Chondrocyte (in vitro differentiated cells): ENCODE results near the gene ZNF586. TPM values are rescaled to one million over a fixed set of nuclear protein-coding genes. Genes with fewer than 3 reads are reported as not detected.
"Not testable (repeated sequence)": the region's sequence is repeated elsewhere in the genome, so short reads cannot be mapped to it uniquely, and the experiment has no call there.

Source experiments
- DNase-seq: peaks from one replicate; pipeline ENCODE4 v3.0.0; 2021; ENCODE audit warnings: mixed read lengths, low spot score
- H3K27ac Mint-ChIP-seq: one replicate; pipeline ENCODE4 v1.8.0; 2021; ENCODE audit warnings: mild to moderate bottlenecking, moderate library complexity, mixed read lengths; ENCODE audit not compliant: unreplicated experiment
- H3K27me3 Mint-ChIP-seq: 2 replicates; pipeline ENCODE4 v1.8.0; 2021; ENCODE audit warnings: low read depth, mixed read lengths
- H3K36me3 Mint-ChIP-seq: 2 replicates; pipeline ENCODE4 v1.8.0; 2021; ENCODE audit warnings: low read depth, mixed read lengths
- H3K4me1 Mint-ChIP-seq: 2 replicates; pipeline ENCODE4 v1.8.0; 2021; ENCODE audit warnings: low read depth, mild to moderate bottlenecking, mixed read lengths
- H3K4me3 Mint-ChIP-seq: one replicate; pipeline ENCODE4 v1.8.0; 2021; ENCODE audit warnings: mild to moderate bottlenecking, moderate library complexity, mixed read lengths; ENCODE audit not compliant: unreplicated experiment
- H3K9me3 Mint-ChIP-seq: 2 replicates; pipeline ENCODE4 v1.8.0; 2021; ENCODE audit warnings: low read depth, mixed read lengths
- CTCF ChIP-seq: fragments of 200-600 bp; sonication (generic); IDR thresholded peaks from 2 replicates; pipeline ENCODE4 v1.5.0; 2021; ENCODE audit warnings: antibody characterized with exemption, mild to moderate bottlenecking, moderate library complexity
- long read RNA-seq: library from polyadenylated mRNA; stranded (forward); transcript quantifications from one replicate; pipeline ENCODE4 v2.0.0, GENCODE V29; 2021
- total RNA-seq: library from RNA; stranded (reverse); gene quantifications from 3 replicates; pipeline ENCODE4 v1.2.1, GENCODE V29; 2021

The ZNF586 gene
- 9.8 to 14.7 TPM (median 10.7 TPM) in 3 replicates for total RNA-seq
- long read RNA-seq, transcript ZNF586-203 (3 exons, 2,163 nt): major isoform, 5 of 8 reads
- long read RNA-seq, partial matches to known transcripts: 0 of 8 reads
- long read RNA-seq, other reads (novel, unspliced or antisense): 3 of 8 reads

GRCh38 chr19:57769345-57770131, at the start of gene ZNF586:
TSS of gene ZNF586 (plus strand) at chr19:57769676. CDS start at chr19:57769843, 167 bp downstream.
- Mint-ChIP-seq H3K4me3 (peak within 1 kb of the TSS; percentile 89), H3K27me3 (no peaks in the 10 kb centered on the region), H3K4me1 (peaks cover 25% of the 10 kb centered on the region), H3K9me3 (peaks cover 4% of the 10 kb centered on the region), H3K36me3 (peaks cover 20% of the 10 kb centered on the region), H3K27ac (peak within 1 kb of the TSS; percentile 87)
- no peak for DNase-seq
- no peak for TF ChIP-seq CTCF

DNA sequence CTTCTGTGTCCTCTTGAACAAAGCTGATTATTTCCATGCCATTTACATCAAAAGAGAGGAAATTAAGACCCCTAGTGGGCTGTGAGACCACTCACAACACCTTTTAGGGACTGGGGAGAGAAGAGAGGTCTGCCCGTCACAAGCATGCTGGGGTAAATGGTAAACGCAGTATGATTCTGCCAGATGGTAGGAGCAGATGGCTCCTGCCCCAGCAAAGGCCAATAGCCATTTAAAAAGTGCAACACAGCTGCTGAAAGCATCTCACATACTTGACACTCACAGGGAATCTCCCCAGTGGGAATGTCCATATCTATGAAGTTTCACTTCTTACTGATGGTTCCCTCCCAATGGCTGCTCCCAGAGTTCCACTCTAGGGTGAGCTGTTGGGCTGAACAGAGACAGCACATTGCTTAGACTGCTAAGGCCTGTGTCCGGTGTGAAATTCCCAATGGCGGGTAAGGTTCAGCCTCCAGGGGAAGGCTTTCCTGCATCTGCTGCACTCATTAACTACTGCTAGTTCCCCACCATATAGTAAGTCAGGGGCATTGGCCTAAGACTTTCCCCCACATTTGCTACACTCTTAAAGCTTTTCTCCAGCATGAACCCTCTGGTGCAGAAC, 49.5 kb upstream of the ZNF586 start:
- Mint-ChIP-seq H3K4me1 (peaks cover 3% of the 10 kb centered on the region), H3K36me3 (peaks cover 64% of the 10 kb centered on the region), H3K4me3 (no peak overlapping the region), H3K27ac (no peak overlapping the region), H3K9me3 (peaks cover 62% of the 10 kb centered on the region), H3K27me3 (no peaks in the 10 kb centered on the region)
- no peak for TF ChIP-seq CTCF
- no peak for DNase-seq

- Mint-ChIP-seq H3K27me3 (no peaks in the 10 kb centered on the region), H3K4me3 (no peak overlapping the region), H3K27ac (no peak overlapping the region), H3K36me3 (peaks cover 62% of the 10 kb centered on the region), H3K4me1 (peaks cover 5% of the 10 kb centered on the region), H3K9me3 (peaks cover 58% of the 10 kb centered on the region)
- TF ChIP-seq CTCF: no peak
- DNase-seq: no peak
Measured at GRCh38 chr19:57720878-57721277, 48.6 kb upstream of the ZNF586 start.

GRCh38 chr19:57738320-57738719, 31.2 kb upstream of the ZNF586 start:
- H3K9me3 Mint-ChIP-seq, H3K4me1 Mint-ChIP-seq, H3K27ac Mint-ChIP-seq, H3K4me3 Mint-ChIP-seq, H3K36me3 Mint-ChIP-seq, H3K27me3 Mint-ChIP-seq, DNase-seq: not testable (repeated sequence)
- TF ChIP-seq CTCF: peak; percentile 83

GRCh38 chr19:57738770-57739169, 30.7 kb upstream of the ZNF586 start:
- DNase-seq, H3K36me3 Mint-ChIP-seq, H3K27ac Mint-ChIP-seq, H3K9me3 Mint-ChIP-seq, H3K27me3 Mint-ChIP-seq, H3K4me1 Mint-ChIP-seq, H3K4me3 Mint-ChIP-seq: not testable (repeated sequence)
